Mononuclear cell (primary cell): ENCODE data around the gene TNRC18. TPM values are rescaled to one million over a fixed set of nuclear protein-coding genes. Genes with fewer than 3 reads are reported as not detected.

Experiments used
- H3K27me3 ChIP-seq: 2 replicates; pipeline ENCODE4 v1.6.0; 2011; ENCODE audit warnings: low read length, control low read depth; ENCODE audit not compliant: insufficient read depth
- H3K4me1 ChIP-seq: 2 replicates; pipeline ENCODE4 v1.5.1; 2011; ENCODE audit warnings: mild to moderate bottlenecking, low read length, control low read depth; ENCODE audit not compliant: insufficient read depth
- H3K4me3 ChIP-seq: 2 replicates; pipeline ENCODE4 v1.5.1; 2011; ENCODE audit warnings: mild to moderate bottlenecking, low read length, moderate library complexity
- H3K9me3 ChIP-seq: 2 replicates; pipeline ENCODE4 v1.5.1; 2011; ENCODE audit warnings: low read depth, mild to moderate bottlenecking, control low read depth, low read length
- total RNA-seq: library from RNA; depleted of rRNA; stranded (reverse); fragments of >200 nt; gene quantifications from one replicate; pipeline ENCODE4 v1.2.3, GENCODE V29; 2012

TNRC18 gene
- total RNA-seq, 1 donor, result 42.4 TPM

- Histone ChIP-seq H3K9me3 (no peaks in the 10 kb centered on the region), H3K4me1 (peaks cover 21% of the 10 kb centered on the region), H3K4me3 (no peak overlapping the region), H3K27me3 (peaks cover 3% of the 10 kb centered on the region)
Measured at GRCh38 chr7:5437987-5438386, 14.4 kb upstream of the TNRC18 start.

GRCh38 chr7:5437348-5437892 is 13.8 kb upstream of the TNRC18 start:
- H3K27me3 ChIP-seq, result peaks cover 3% of the 10 kb centered on the region
- no peak overlapping the region for H3K4me3 ChIP-seq
- H3K4me1 ChIP-seq, result peaks cover 15% of the 10 kb centered on the region
- H3K9me3 ChIP-seq, result no peaks in the 10 kb centered on the region

GRCh38 chr7:5436003-5436678 is 12.5 kb upstream of the TNRC18 start:
- H3K4me1 ChIP-seq, result peaks cover 2% of the 10 kb centered on the region
- no peaks in the 10 kb centered on the region for H3K9me3 ChIP-seq

GRCh38 chr7:5435291-5436002 is 11.8 kb upstream of the TNRC18 start:
- Histone ChIP-seq H3K4me3 (no peak overlapping the region), H3K9me3 (no peaks in the 10 kb centered on the region), H3K27me3 (peaks cover 6% of the 10 kb centered on the region), H3K4me1 (peaks cover 2% of the 10 kb centered on the region)

More at GRCh38 chr7:5436003-5436678, 12.5 kb upstream of the TNRC18 start:
- Histone ChIP-seq H3K4me3 (no peak overlapping the region), H3K27me3 (peaks cover 3% of the 10 kb centered on the region)

- H3K27me3 ChIP-seq, result peaks cover 22% of the 10 kb centered on the region
- H3K4me3 ChIP-seq, result no peak overlapping the region
- no peaks in the 10 kb centered on the region for H3K9me3 ChIP-seq
- peaks cover 25% of the 10 kb centered on the region for H3K4me1 ChIP-seq
Measured at GRCh38 chr7:5433181-5433580, 9.5 kb upstream of the TNRC18 start.

GRCh38 chr7:5432691-5433090 is 9.1 kb upstream of the TNRC18 start:
- no peak overlapping the region for H3K4me3 ChIP-seq
- H3K9me3 ChIP-seq, result no peaks in the 10 kb centered on the region
- peaks cover 30% of the 10 kb centered on the region for H3K4me1 ChIP-seq
- H3K27me3 ChIP-seq, result peaks cover 22% of the 10 kb centered on the region

GRCh38 chr7:5431560-5432015 is 8.0 kb upstream of the TNRC18 start:
- Histone ChIP-seq H3K4me1 (peaks cover 36% of the 10 kb centered on the region), H3K27me3 (peaks cover 28% of the 10 kb centered on the region), H3K9me3 (no peaks in the 10 kb centered on the region), H3K4me3 (no peak overlapping the region)

- H3K4me1 ChIP-seq, result peaks cover 40% of the 10 kb centered on the region
- no peak overlapping the region for H3K4me3 ChIP-seq
- H3K27me3 ChIP-seq, result peaks cover 31% of the 10 kb centered on the region
- no peaks in the 10 kb centered on the region for H3K9me3 ChIP-seq
Measured at GRCh38 chr7:5430612-5430947, 6.9 kb upstream of the TNRC18 start.

- H3K27me3 ChIP-seq, result peaks cover 35% of the 10 kb centered on the region
- peaks cover 43% of the 10 kb centered on the region for H3K4me1 ChIP-seq
- no peak overlapping the region for H3K4me3 ChIP-seq
- H3K9me3 ChIP-seq, result no peaks in the 10 kb centered on the region
Measured at GRCh38 chr7:5429857-5430611, 6.4 kb upstream of the TNRC18 start.

- peaks cover 49% of the 10 kb centered on the region for H3K4me1 ChIP-seq
Measured at GRCh38 chr7:5429253-5429856, 5.7 kb upstream of the TNRC18 start.

GRCh38 chr7:5428478-5429252 is 5.0 kb upstream of the TNRC18 start:
- no peaks in the 10 kb centered on the region for H3K9me3 ChIP-seq
- peaks cover 52% of the 10 kb centered on the region for H3K4me1 ChIP-seq
- peak overlapping the region; percentile 91 for H3K4me3 ChIP-seq
- peaks cover 38% of the 10 kb centered on the region for H3K27me3 ChIP-seq

More at GRCh38 chr7:5429253-5429856, 5.7 kb upstream of the TNRC18 start:
- peak overlapping the region; percentile 18 for H3K4me3 ChIP-seq
- no peaks in the 10 kb centered on the region for H3K9me3 ChIP-seq
- H3K27me3 ChIP-seq, result peaks cover 36% of the 10 kb centered on the region

- Histone ChIP-seq H3K27me3 (peaks cover 49% of the 10 kb centered on the region), H3K9me3 (no peaks in the 10 kb centered on the region), H3K4me3 (peak overlapping the region; percentile 91), H3K4me1 (peaks cover 68% of the 10 kb centered on the region)
Measured at GRCh38 chr7:5426226-5426475, 2.5 kb upstream of the TNRC18 start.

GRCh38 chr7:5425507-5426225 is 2.0 kb upstream of the TNRC18 start:
- Histone ChIP-seq H3K9me3 (no peaks in the 10 kb centered on the region), H3K27me3 (peaks cover 52% of the 10 kb centered on the region), H3K4me1 (peaks cover 72% of the 10 kb centered on the region), H3K4me3 (peak overlapping the region; percentile 91)
